HG03060 (cell line): ENCODE measurements around the gene GALNT2.
A peak's percentile ranks its signal among the peaks of the same experiment; 100 is the strongest.

ENCODE experiments used
- ATAC-seq: cut with Tn5 transposase; IDR thresholded peaks from one replicate; pipeline ENCODE4 v1.9.1; 2021; ENCODE audit warnings: low read depth, moderate number of reproducible peaks; ENCODE audit not compliant: unreplicated experiment

GALNT2 gene

GRCh38 chr1:230066466-230067404 is at the start of gene GALNT2:
Gene GALNT2, plus strand, starts transcription at chr1:230067238. Its CDS starts 43 bp downstream, at chr1:230067281.
- ATAC-seq, result peak; percentile 47

GRCh38 chr1:230020451-230020850 is 46.6 kb upstream of the GALNT2 start:
- no peak for ATAC-seq

GRCh38 chr1:230022666-230023380 is 44.2 kb upstream of the GALNT2 start:
- ATAC-seq, result no peak

GRCh38 chr1:230025686-230026085 is 41.4 kb upstream of the GALNT2 start:
- no peak for ATAC-seq

GRCh38 chr1:230026139-230026538 is 40.9 kb upstream of the GALNT2 start:
- ATAC-seq, result no peak

GRCh38 chr1:230026572-230026971 is 40.5 kb upstream of the GALNT2 start:
- no peak for ATAC-seq

GRCh38 chr1:230028602-230029223 is 38.3 kb upstream of the GALNT2 start:
- ATAC-seq, result no peak

- no peak for ATAC-seq
Observed at GRCh38 chr1:230029244-230029941, 37.6 kb upstream of the GALNT2 start.

GRCh38 chr1:230030122-230030821 is 36.8 kb upstream of the GALNT2 start:
- no peak for ATAC-seq

GRCh38 chr1:230031131-230031530 is 35.9 kb upstream of the GALNT2 start:
- no peak for ATAC-seq

GRCh38 chr1:230032516-230033281 is 34.3 kb upstream of the GALNT2 start:
- ATAC-seq, result no peak

GRCh38 chr1:230037261-230037660 is 29.8 kb upstream of the GALNT2 start:
- no peak for ATAC-seq

GRCh38 chr1:230040440-230040839 is 26.6 kb upstream of the GALNT2 start:
- no peak for ATAC-seq

GRCh38 chr1:230043081-230043480 is 24.0 kb upstream of the GALNT2 start:
- no peak for ATAC-seq

GRCh38 chr1:230044729-230045128 is 22.3 kb upstream of the GALNT2 start:
- ATAC-seq, result no peak

- ATAC-seq, result no peak
Observed at GRCh38 chr1:230047114-230047865, 19.7 kb upstream of the GALNT2 start.

GRCh38 chr1:230048322-230048721 is 18.7 kb upstream of the GALNT2 start:
- ATAC-seq, result no peak

- ATAC-seq, result no peak
Observed at GRCh38 chr1:230048922-230049321, 18.1 kb upstream of the GALNT2 start.
